Urinary bladder (tissue), 4 donors: ENCODE results near the gene BRD9. TPM values are rescaled to one million over a fixed set of nuclear protein-coding genes. Genes with fewer than 3 reads are reported as not detected.
"Not testable (repeated sequence)": the region's sequence is repeated elsewhere in the genome, so short reads cannot be mapped to it uniquely, and the experiment has no call there.

Experiments used
- DNase-seq: peaks from one replicate; pipeline ENCODE4 v3.0.0-alpha.2; 2015; ENCODE audit errors: extremely low spot score
- H3K27ac ChIP-seq: one replicate; pipeline ENCODE4 v1.5.1; 2013; ENCODE audit warnings: low read depth, mild to moderate bottlenecking, moderate library complexity
- H3K36me3 ChIP-seq: one replicate; pipeline ENCODE4 v1.6.1; 2013; ENCODE audit warnings: mild to moderate bottlenecking, moderate library complexity; ENCODE audit not compliant: insufficient read depth
- H3K4me1 ChIP-seq: one replicate; pipeline ENCODE4 v1.6.1; 2013; ENCODE audit warnings: mild to moderate bottlenecking, moderate library complexity; ENCODE audit not compliant: insufficient read depth
- H3K4me3 ChIP-seq: one replicate; pipeline ENCODE4 v1.5.1; 2013; ENCODE audit warnings: low read depth, low read length
- WGBS: extraction: QIAGEN DNeasy Blood & Tissue Kit; methylation state at CpG from one replicate; pipeline ENCODE4 v1.1.7; 2013; 5-methylcytosine and 5-hydroxymethylcytosine counted together
- polyA plus RNA-seq: library from polyadenylated mRNA; stranded (reverse); fragments of 200-250 nt; gene quantifications from one replicate; pipeline ENCODE4 v1.2.3, GENCODE V29; 2013
- total RNA-seq: library from RNA; depleted of rRNA; stranded (reverse); fragments of >200 nt; gene quantifications from one replicate; pipeline ENCODE4 v1.2.3, GENCODE V29; 2014
- donor health status: healthy with polysubstance abuse.
- donor health status: healthy.

The BRD9 gene
- total and polyA plus RNA-seq, 2 donors, result 27.6 to 27.8 TPM

- DNase-seq, result no peak
- 88% methylated on average over 14 of the region's 14 CpGs for WGBS
- no peaks in the 10 kb centered on the region for H3K36me3 ChIP-seq
- H3K4me3 ChIP-seq, result no peak overlapping the region
- H3K27ac ChIP-seq, result no peak overlapping the region
- no peaks in the 10 kb centered on the region for H3K4me1 ChIP-seq
Measured at GRCh38 chr5:916441-917293, 24.1 kb upstream of the BRD9 start.

GRCh38 chr5:915946-916345, 23.3 kb upstream of the BRD9 start:
- no peak for DNase-seq
- H3K27ac ChIP-seq, result no peak overlapping the region
- H3K4me1 ChIP-seq, result no peaks in the 10 kb centered on the region
- no peaks in the 10 kb centered on the region for H3K36me3 ChIP-seq
- 93% methylated on average over 12 of the region's 12 CpGs for WGBS
- H3K4me3 ChIP-seq, result no peak overlapping the region

- H3K36me3 ChIP-seq, H3K4me3 ChIP-seq, DNase-seq, H3K4me1 ChIP-seq, H3K27ac ChIP-seq: not testable (repeated sequence)
- 95% methylated on average over 12 of the region's 12 CpGs for WGBS
Measured at GRCh38 chr5:915346-915745, 22.7 kb upstream of the BRD9 start.

GRCh38 chr5:914612-915011, 22.0 kb upstream of the BRD9 start:
- H3K4me3 ChIP-seq, result no peak overlapping the region
- H3K4me1 ChIP-seq, result no peaks in the 10 kb centered on the region
- H3K27ac ChIP-seq, result no peak overlapping the region
- no peaks in the 10 kb centered on the region for H3K36me3 ChIP-seq
- DNase-seq, result no peak
- 87% methylated on average over 7 of the region's 7 CpGs for WGBS

- H3K4me3 ChIP-seq, result no peak overlapping the region
- no peaks in the 10 kb centered on the region for H3K36me3 ChIP-seq
- DNase-seq, result no peak
- H3K27ac ChIP-seq, result no peak overlapping the region
- 93% methylated on average over 14 of the region's 14 CpGs for WGBS
- no peaks in the 10 kb centered on the region for H3K4me1 ChIP-seq
Measured at GRCh38 chr5:914174-914573, 21.6 kb upstream of the BRD9 start.

- no peak overlapping the region for H3K4me3 ChIP-seq
- DNase-seq, result no peak
- 93% methylated on average over 44 of the region's 44 CpGs for WGBS
- no peaks in the 10 kb centered on the region for H3K4me1 ChIP-seq
- H3K27ac ChIP-seq, result no peak overlapping the region
- H3K36me3 ChIP-seq, result no peaks in the 10 kb centered on the region
Measured at GRCh38 chr5:912280-913091, 19.9 kb upstream of the BRD9 start.

- Histone ChIP-seq H3K36me3 (no peaks in the 10 kb centered on the region), H3K27ac (no peak overlapping the region), H3K4me3 (no peak overlapping the region), H3K4me1 (no peaks in the 10 kb centered on the region)
- DNase-seq, result no peak
- 86% methylated on average over 11 of the region's 11 CpGs for WGBS
Measured at GRCh38 chr5:911601-912000, 19.0 kb upstream of the BRD9 start.

- 98% methylated on average over 7 of the region's 7 CpGs for WGBS
- Histone ChIP-seq H3K4me3 (no peak overlapping the region), H3K4me1 (no peaks in the 10 kb centered on the region), H3K36me3 (no peaks in the 10 kb centered on the region), H3K27ac (no peak overlapping the region)
- DNase-seq, result no peak
Measured at GRCh38 chr5:910769-911160, 18.2 kb upstream of the BRD9 start.

- WGBS, result 95% methylated on average over 18 of the region's 18 CpGs
- no peaks in the 10 kb centered on the region for H3K36me3 ChIP-seq
- H3K27ac ChIP-seq, result no peak overlapping the region
Measured at GRCh38 chr5:909994-910768, 17.6 kb upstream of the BRD9 start.

GRCh38 chr5:909086-909485, 16.5 kb upstream of the BRD9 start:
- Histone ChIP-seq H3K4me1 (no peaks in the 10 kb centered on the region), H3K4me3 (no peak overlapping the region), H3K36me3 (no peaks in the 10 kb centered on the region), H3K27ac (no peak overlapping the region)
- no peak for DNase-seq
- 91% methylated on average over 8 of the region's 8 CpGs for WGBS

More at GRCh38 chr5:909994-910768, 17.6 kb upstream of the BRD9 start:
- no peak for DNase-seq
- Histone ChIP-seq H3K4me1 (no peaks in the 10 kb centered on the region), H3K4me3 (no peak overlapping the region)

- WGBS, result 97% methylated on average over 16 of the region's 16 CpGs
- H3K4me3 ChIP-seq, result no peak overlapping the region
- H3K4me1 ChIP-seq, result no peaks in the 10 kb centered on the region
- DNase-seq, result no peak
- H3K27ac ChIP-seq, result no peak overlapping the region
- H3K36me3 ChIP-seq, result no peaks in the 10 kb centered on the region
Measured at GRCh38 chr5:908172-908571, 15.6 kb upstream of the BRD9 start.

GRCh38 chr5:907366-907910, 14.8 kb upstream of the BRD9 start:
- no peak overlapping the region for H3K27ac ChIP-seq
- no peaks in the 10 kb centered on the region for H3K4me1 ChIP-seq
- no peak for DNase-seq
- H3K4me3 ChIP-seq, result no peak overlapping the region
- 97% methylated on average over 7 of the region's 7 CpGs for WGBS
- no peaks in the 10 kb centered on the region for H3K36me3 ChIP-seq

- Histone ChIP-seq H3K4me3 (no peak overlapping the region), H3K4me1 (no peaks in the 10 kb centered on the region), H3K27ac (no peak overlapping the region), H3K36me3 (no peaks in the 10 kb centered on the region)
- no peak for DNase-seq
- WGBS, result 96% methylated on average over 12 of the region's 12 CpGs
Measured at GRCh38 chr5:905139-905642, 12.6 kb upstream of the BRD9 start.
